GM19193 (cell line): ENCODE results near the gene DELE1.

Experiments
- POLR2A ChIP-seq: IDR thresholded peaks from 4 replicates; pipeline ENCODE4 v1.6.1; 2011; ENCODE audit not compliant: insufficient read depth, insufficient read length; ENCODE audit errors: extremely low read depth

Gene DELE1

GRCh38 chr5:141978389-141978788, 54.7 kb downstream of the DELE1 start:
- TF ChIP-seq POLR2A, result no peak

- TF ChIP-seq POLR2A, result no peak
These were observed 59.0 kb downstream of the DELE1 start for GRCh38 chr5:141982626-141983025.

- TF ChIP-seq POLR2A, result no peak
These were observed 62.4 kb downstream of the DELE1 start for GRCh38 chr5:141986072-141986471.

GRCh38 chr5:141989720-141990119, 66.0 kb downstream of the DELE1 start:
- TF ChIP-seq POLR2A, result no peak
